Sigmoid colon (tissue), 7 donors: ENCODE data around the gene HYKK. TPM values are rescaled to one million over a fixed set of nuclear protein-coding genes. Genes with fewer than 3 reads are reported as not detected.
"Not testable (repeated sequence)": the region's sequence is repeated elsewhere in the genome, so short reads cannot be mapped to it uniquely, and the experiment has no call there.

Experiments
- DNase-seq: peaks from one replicate; pipeline ENCODE4 v3.0.0-alpha.2; 2019
- H3K27ac ChIP-seq, 4 donors: fragments of 200-600 bp; sonication (generic); one replicate each; pipeline ENCODE4 v1.5.1; 2016 to 2019; ENCODE audit warnings: mild to moderate bottlenecking in 1 of 4
- H3K27me3 ChIP-seq, 3 donors: fragments of 200-600 bp; sonication (generic); one replicate each; pipeline ENCODE4 v1.5.1; 2019; ENCODE audit warnings: mild to moderate bottlenecking in 1 of 3
- H3K36me3 ChIP-seq, 4 donors: fragments of 200-600 bp; sonication (generic); one replicate each; pipeline ENCODE4 v1.5.1; 2016 to 2019
- H3K4me1 ChIP-seq, 4 donors: fragments of 200-600 bp; sonication (generic); one replicate each; pipeline ENCODE4 v1.5.1; 2017 to 2019
- H3K4me3 ChIP-seq, 4 donors: fragments of 200-600 bp; sonication (generic); one replicate each; pipeline ENCODE4 v1.5.1; 2017 to 2019; ENCODE audit warnings: mild to moderate bottlenecking in 2 of 4, moderate library complexity in 1 of 4
- H3K9me3 ChIP-seq, 4 donors: fragments of 200-600 bp in 3 of 4; sonication (generic) in 3 of 4; one replicate each; pipeline versions ENCODE4 v1.5.1 to v1.6.1; 2013 to 2019
- CTCF ChIP-seq, 4 experiments: fragments of 450-650 bp in 3 of 4; fragments of 200-600 bp in 1 of 4; IDR thresholded peaks; one replicate each; pipeline ENCODE4 v1.5.1; 2016 to 2019; ENCODE audit warnings: antibody characterized with exemption in 4 of 4, mild to moderate bottlenecking in 3 of 4, moderate library complexity in 2 of 4
- EP300 ChIP-seq, 4 donors: sonication (generic); formaldehyde crosslinking; IDR thresholded peaks; one replicate each; pipeline ENCODE4 v1.6.1; 2017; ENCODE audit warnings: antibody characterized with exemption in 4 of 4
- POLR2A ChIP-seq, 2 donors: fragments of 450-650 bp; IDR thresholded peaks; one replicate each; pipeline ENCODE4 v1.6.1; 2016; ENCODE audit warnings: antibody characterized with exemption in 2 of 2, mild to moderate bottlenecking in 2 of 2, moderate library complexity in 2 of 2
- POLR2AphosphoS5 ChIP-seq, 4 donors: sonication (generic); formaldehyde crosslinking; IDR thresholded peaks; one replicate each; pipeline ENCODE4 v1.6.1; 2017; ENCODE audit warnings: antibody characterized with exemption in 4 of 4
- WGBS, 2 donors: extraction: QIAGEN DNeasy Blood & Tissue Kit; methylation state at CpG; one replicate each; pipeline ENCODE4 v1.1.7; 2013; 5-methylcytosine and 5-hydroxymethylcytosine counted together
- intact Hi-C: fragments of 100-400 bp; cut with DNase I; formaldehyde crosslinking; loops from one replicate; pipeline ENCODE4 v1.15.1; 2023
- polyA plus RNA-seq, 3 donors: library from polyadenylated mRNA; stranded (reverse); fragments of 200-250 nt; gene quantifications; one replicate each; pipeline ENCODE4 v1.2.3, GENCODE V29; 2013
- total RNA-seq, 4 donors: library from RNA; depleted of rRNA; stranded (reverse); fragments of >200 nt; gene quantifications; one replicate each; pipeline ENCODE4 v1.1.0, GENCODE V29; 2016
- donor health status: healthy with polysubstance abuse.
- donor health status: Bipolar disorder and iron deficiency.
- donor health status: healthy.

HYKK gene
- total and polyA plus RNA-seq, 7 donors = 4.0 to 17.8 (median 9.1) TPM

- Histone ChIP-seq H3K4me3 (no peak overlapping the region), H3K27ac (no peak overlapping the region), H3K27me3 (no peaks in the 10 kb centered on the region), H3K4me1 (no peaks in the 10 kb centered on the region), H3K36me3 (peaks cover 7 to 37% (median 28%) of the 10 kb centered on the region in 4 donors), H3K9me3 (no peaks in the 10 kb centered on the region)
- DNase-seq = no peak
- TF ChIP-seq EP300 (IDR thresholded peaks at IDR 0.05) = no peak
- no peak for TF ChIP-seq CTCF (IDR thresholded peaks at IDR 0.05)
- TF ChIP-seq POLR2AphosphoS5 (IDR thresholded peaks at IDR 0.05) = no peak
- TF ChIP-seq POLR2A (IDR thresholded peaks at IDR 0.05) = no peak
- 80 to 83% methylated on average over 5 of the region's 5 CpGs for WGBS, 2 donors
- intact Hi-C loops = no loop called here
Measured at GRCh38 chr15:78552597-78552996, 45.2 kb downstream of the HYKK start.

GRCh38 chr15:78560201-78560600, 52.8 kb downstream of the HYKK start:
- H3K4me1 ChIP-seq, H3K27me3 ChIP-seq, DNase-seq, H3K36me3 ChIP-seq, H3K4me3 ChIP-seq, H3K9me3 ChIP-seq, H3K27ac ChIP-seq: not testable (repeated sequence)
- intact Hi-C loops = loop anchor here (10.0 kb wide), 1 partner anchor 125 kb away; the partner anchor contains the start of gene IREB2
- WGBS, 2 donors = 95% methylated on average over 10 of the region's 10 CpGs

GRCh38 chr15:78561490-78561889, 54.1 kb downstream of the HYKK start:
- H3K27ac ChIP-seq = no peak overlapping the region
- no peak for TF ChIP-seq POLR2AphosphoS5 (IDR thresholded peaks at IDR 0.05)
- no peak for TF ChIP-seq CTCF (IDR thresholded peaks at IDR 0.05)
- no peak for TF ChIP-seq POLR2A (IDR thresholded peaks at IDR 0.05)
- TF ChIP-seq EP300 (IDR thresholded peaks at IDR 0.05) = no peak
- H3K27me3 ChIP-seq = no peaks in the 10 kb centered on the region
- intact Hi-C loops = loop anchor here (10.0 kb wide), 1 partner anchor 127 kb away; the partner anchor contains the start of gene IREB2
- no peaks in the 10 kb centered on the region for H3K36me3 ChIP-seq
- H3K4me1 ChIP-seq = peaks cover 0 to 16% (median 9%) of the 10 kb centered on the region in 4 donors
- WGBS, 2 donors = 87 to 93% methylated on average over 5 of the region's 5 CpGs
- no peak for DNase-seq
- no peaks in the 10 kb centered on the region for H3K9me3 ChIP-seq
- H3K4me3 ChIP-seq = no peak overlapping the region

- H3K27me3 ChIP-seq = no peaks in the 10 kb centered on the region
- no peak overlapping the region for H3K4me3 ChIP-seq
- intact Hi-C loops = loop anchor here (10.0 kb wide), 1 partner anchor 128 kb away; the partner anchor contains the start of gene IREB2
- no peak overlapping the region for H3K27ac ChIP-seq
- H3K9me3 ChIP-seq = no peaks in the 10 kb centered on the region
- 90 to 94% methylated on average over 2 of the region's 2 CpGs for WGBS, 2 donors
- DNase-seq = no peak
- H3K36me3 ChIP-seq = no peaks in the 10 kb centered on the region
- TF ChIP-seq POLR2AphosphoS5 (IDR thresholded peaks at IDR 0.05) (no peak), EP300 (IDR thresholded peaks at IDR 0.05) (no peak), CTCF (IDR thresholded peaks at IDR 0.05) (no peak), POLR2A (IDR thresholded peaks at IDR 0.05) (no peak)
- peaks cover 0 to 18% (median 10%) of the 10 kb centered on the region in 4 donors for H3K4me1 ChIP-seq
Measured at GRCh38 chr15:78563092-78563491, 55.7 kb downstream of the HYKK start.

- H3K4me1 ChIP-seq = peaks cover 0 to 18% (median 10%) of the 10 kb centered on the region in 4 donors
- H3K27ac ChIP-seq = peak overlapping the region; percentile 62 to 82 (median 80)
- 49 to 66% methylated on average over 11 of the region's 11 CpGs for WGBS, 2 donors
Measured at GRCh38 chr15:78564743-78565096, 57.3 kb downstream of the HYKK start.

More at GRCh38 chr15:78564743-78565096, 57.3 kb downstream of the HYKK start:
- Histone ChIP-seq H3K4me3 (peak overlapping the region in 3 of 4 donors; percentile 49 to 61 (median 59)), H3K27me3 (no peaks in the 10 kb centered on the region), H3K9me3 (no peaks in the 10 kb centered on the region), H3K36me3 (no peaks in the 10 kb centered on the region)
- intact Hi-C loops = loop anchor here (2.0 to 10.0 kb wide), 2 partner anchors 24 to 130 kb away; partner anchors contain the start of genes IREB2 and PSMA4
- TF ChIP-seq POLR2A (IDR thresholded peaks at IDR 0.05) (no peak), POLR2AphosphoS5 (IDR thresholded peaks at IDR 0.05) (no peak), EP300 (IDR thresholded peaks at IDR 0.05) (no peak), CTCF (IDR thresholded peaks at IDR 0.05) (no peak)
- no peak for DNase-seq
